MCF 10A (cell line): ENCODE results near the gene TBC1D9. TPM values are rescaled to one million over a fixed set of nuclear protein-coding genes. Genes with fewer than 3 reads are reported as not detected.

Experiments used
- BruUV-seq: library from RNA; stranded (reverse); fragments of 400-500 nt; replicated peaks from 2 replicates; lab custom pipeline; 2021; lab: Mats Ljungman, UMichigan
- CTCF ChIA-PET: fragments of 300-600 bp; sonication (Branson Sonifier 250); formaldehyde crosslinking; extraction: SDS; loops from one replicate; lab custom pipeline; 2021; ENCODE audit warnings: antibody characterized with exemption, inconsistent platforms; lab: Yijun Ruan, JAX
- POLR2A ChIA-PET: fragments of 300-600, 350-650 bp; sonication (Branson Sonifier 250); formaldehyde crosslinking; extraction: SDS; loops from one replicate; lab custom pipeline; 2020; ENCODE audit warnings: antibody characterized with exemption, inconsistent platforms; lab: Yijun Ruan, JAX
- DNase-seq: peaks from one replicate; pipeline ENCODE4 v3.0.0-alpha.2; 2018; ENCODE audit not compliant: unreplicated experiment
- H3K27ac Mint-ChIP-seq: one replicate; pipeline ENCODE4 v1.8.0; 2022; ENCODE audit warnings: mild to moderate bottlenecking, low read depth, mixed read lengths; ENCODE audit not compliant: unreplicated experiment
- H3K27me3 Mint-ChIP-seq: one replicate; pipeline ENCODE4 v1.8.0; 2022; ENCODE audit warnings: mixed read lengths; ENCODE audit not compliant: insufficient read depth, unreplicated experiment
- H3K36me3 Mint-ChIP-seq: one replicate; pipeline ENCODE4 v1.8.0; 2022; ENCODE audit warnings: mild to moderate bottlenecking, moderate library complexity, mixed read lengths; ENCODE audit not compliant: insufficient read depth, unreplicated experiment
- H3K4me1 Mint-ChIP-seq: one replicate; pipeline ENCODE4 v1.8.0; 2022; ENCODE audit warnings: mixed read lengths; ENCODE audit not compliant: insufficient read depth, unreplicated experiment
- H3K4me3 Mint-ChIP-seq: one replicate; pipeline ENCODE4 v1.8.0; 2022; ENCODE audit warnings: mild to moderate bottlenecking, moderate library complexity, mixed read lengths; ENCODE audit not compliant: unreplicated experiment
- H3K9me3 Mint-ChIP-seq: one replicate; pipeline ENCODE4 v1.8.0; 2022; ENCODE audit warnings: mixed read lengths; ENCODE audit not compliant: unreplicated experiment
- intact Hi-C: fragments of 100-400 bp; cut with micrococcal nuclease; formaldehyde crosslinking; loops from 2 replicates; pipeline ENCODE4 v1.14.1; 2022
- total RNA-seq: library from RNA; stranded (reverse); gene quantifications from 2 replicates; pipeline ENCODE4 v1.2.3, GENCODE V29; 2022
- TF ChIP-seq, protein P1 (sequence below): fragments of 200-600 bp; IDR thresholded peaks from one replicate; pipeline ENCODE4 v1.8.0; 2022; ENCODE audit warnings: antibody characterized with exemption, mild to moderate bottlenecking; ENCODE audit not compliant: unreplicated experiment

The TBC1D9 gene
- total RNA-seq, 1 experiment from 2014 or later: 17.4 TPM

DNA sequence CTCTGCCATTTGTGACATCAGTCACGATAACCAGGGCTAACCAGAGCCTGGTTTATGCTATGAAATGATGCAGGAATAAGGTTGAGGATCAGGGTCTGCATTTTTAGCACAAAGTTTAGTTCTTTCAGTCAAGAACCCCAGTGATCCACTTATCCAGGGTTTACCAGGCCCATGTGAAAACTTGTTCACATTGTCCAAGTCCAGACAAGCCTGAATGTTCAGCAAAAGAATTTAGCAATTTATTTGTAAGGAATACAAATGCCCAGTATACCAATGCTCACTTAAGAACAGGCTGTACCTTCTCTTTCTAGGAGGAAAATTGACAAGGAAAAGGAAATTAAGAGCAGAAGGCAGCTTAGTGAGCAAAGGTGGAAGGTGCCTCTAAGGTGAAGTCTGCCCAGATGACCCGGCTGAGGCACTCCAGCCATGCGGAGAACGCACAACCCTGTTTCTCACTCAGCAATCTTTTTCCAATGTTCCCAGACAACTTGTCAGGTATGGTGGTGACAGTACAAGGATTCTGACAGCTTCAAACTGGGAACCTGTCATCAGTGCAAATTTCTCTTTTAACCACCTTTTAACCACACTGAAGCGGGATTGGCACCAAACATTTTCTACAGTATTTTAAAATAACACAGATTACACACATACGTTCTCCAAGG, 54.0 kb downstream of the TBC1D9 start:
- no TSS peak for BruUV-seq
- CTCF ChIA-PET: interaction anchor here (0.9 to 1.5 kb wide), 2 partner anchors 14 to 18 kb away, joined by 4 read pairs; no protein-coding TSS in a partner anchor

GRCh38 chr4:140701071-140701470, 55.1 kb downstream of the TBC1D9 start:
- Mint-ChIP-seq H3K27ac (no peak overlapping the region), H3K36me3 (peaks cover 33% of the 10 kb centered on the region), H3K4me3 (no peak overlapping the region), H3K9me3 (no peaks in the 10 kb centered on the region), H3K27me3 (no peaks in the 10 kb centered on the region), H3K4me1 (peaks cover 9% of the 10 kb centered on the region)
- intact Hi-C loops: no loop called here
- ChIA-PET CTCF (interaction anchor here (0.6 kb wide), 1 partner anchor 647 kb away, joined by 3 read pairs; no protein-coding TSS in a partner anchor), POLR2A (interaction anchor here (0.7 to 1.6 kb wide), 2 partner anchors 10 to 29 kb away, joined by 4 to 5 read pairs; no protein-coding TSS in a partner anchor)
- no peak for DNase-seq
- TF ChIP-seq, protein P1, sequence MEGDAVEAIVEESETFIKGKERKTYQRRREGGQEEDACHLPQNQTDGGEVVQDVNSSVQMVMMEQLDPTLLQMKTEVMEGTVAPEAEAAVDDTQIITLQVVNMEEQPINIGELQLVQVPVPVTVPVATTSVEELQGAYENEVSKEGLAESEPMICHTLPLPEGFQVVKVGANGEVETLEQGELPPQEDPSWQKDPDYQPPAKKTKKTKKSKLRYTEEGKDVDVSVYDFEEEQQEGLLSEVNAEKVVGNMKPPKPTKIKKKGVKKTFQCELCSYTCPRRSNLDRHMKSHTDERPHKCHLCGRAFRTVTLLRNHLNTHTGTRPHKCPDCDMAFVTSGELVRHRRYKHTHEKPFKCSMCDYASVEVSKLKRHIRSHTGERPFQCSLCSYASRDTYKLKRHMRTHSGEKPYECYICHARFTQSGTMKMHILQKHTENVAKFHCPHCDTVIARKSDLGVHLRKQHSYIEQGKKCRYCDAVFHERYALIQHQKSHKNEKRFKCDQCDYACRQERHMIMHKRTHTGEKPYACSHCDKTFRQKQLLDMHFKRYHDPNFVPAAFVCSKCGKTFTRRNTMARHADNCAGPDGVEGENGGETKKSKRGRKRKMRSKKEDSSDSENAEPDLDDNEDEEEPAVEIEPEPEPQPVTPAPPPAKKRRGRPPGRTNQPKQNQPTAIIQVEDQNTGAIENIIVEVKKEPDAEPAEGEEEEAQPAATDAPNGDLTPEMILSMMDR: no peak
- BruUV-seq: no TSS peak

More for the DNA sequence above, 54.0 kb downstream of the TBC1D9 start:
- no peaks in the 10 kb centered on the region for H3K27me3 Mint-ChIP-seq
- peak overlapping the region; percentile 14 for H3K4me3 Mint-ChIP-seq
- H3K27ac Mint-ChIP-seq: peak overlapping the region; percentile 82
- intact Hi-C loops: no loop called here
- peaks cover 13% of the 10 kb centered on the region for H3K4me1 Mint-ChIP-seq
- TF ChIP-seq, protein P1: no peak
- DNase-seq: no peak
- H3K36me3 Mint-ChIP-seq: peaks cover 33% of the 10 kb centered on the region
- no peaks in the 10 kb centered on the region for H3K9me3 Mint-ChIP-seq
- POLR2A ChIA-PET: interaction anchor here (1.3 to 1.8 kb wide), 5 partner anchors 11 to 54 kb away, joined by 3 to 11 read pairs (median 4); partner anchors contain the start of gene TBC1D9

DNA sequence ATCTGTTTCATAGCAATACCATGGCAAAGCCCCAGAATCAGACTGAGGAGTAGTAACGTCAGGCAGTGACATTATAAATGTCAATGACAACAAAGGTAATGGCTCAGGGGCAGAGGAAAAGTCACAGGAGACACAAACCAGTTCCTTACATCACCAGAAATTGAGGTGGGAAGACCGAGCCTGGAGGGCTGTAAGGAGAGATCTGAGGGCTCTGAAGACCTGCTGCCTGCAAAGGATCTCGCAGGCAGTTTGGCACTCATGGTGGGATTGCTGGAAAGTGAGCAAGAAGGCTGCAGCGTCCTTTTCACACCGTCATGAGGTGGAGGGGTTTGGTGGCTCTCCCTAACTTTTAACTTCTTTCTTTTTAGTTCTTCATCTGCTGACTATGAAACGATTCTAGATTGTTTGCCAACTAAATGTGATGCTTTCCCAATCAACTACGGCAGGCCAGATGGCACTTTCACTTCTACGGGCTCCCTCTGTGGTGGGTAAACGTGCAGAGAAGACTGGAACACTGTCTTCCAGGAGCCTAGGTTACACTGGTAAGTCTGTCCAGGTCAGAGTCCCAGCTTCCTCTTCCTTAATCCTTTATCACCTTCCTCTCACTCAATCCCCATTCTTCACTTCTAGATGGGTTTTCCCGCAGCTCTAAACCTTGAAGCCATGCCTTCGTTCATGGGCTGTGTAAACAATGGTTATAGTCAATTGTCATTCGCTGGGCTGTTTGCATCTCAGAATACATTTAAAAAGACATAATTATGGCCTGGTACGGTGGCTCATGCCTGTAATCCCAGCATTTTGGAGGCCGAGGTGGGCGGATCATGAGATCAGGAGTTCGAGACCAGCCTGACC, 58.2 kb downstream of the TBC1D9 start:
- peaks cover 9% of the 10 kb centered on the region for H3K4me1 Mint-ChIP-seq
- no peaks in the 10 kb centered on the region for H3K27me3 Mint-ChIP-seq
- H3K4me3 Mint-ChIP-seq: no peak overlapping the region
- POLR2A ChIA-PET: interaction anchor here (1.4 kb wide), 1 partner anchor 33 kb away, joined by 3 read pairs; no protein-coding TSS in a partner anchor
- intact Hi-C loops: no loop called here
- no TSS peak for BruUV-seq
- TF ChIP-seq, protein P1: no peak
- H3K9me3 Mint-ChIP-seq: no peaks in the 10 kb centered on the region
- DNase-seq: no peak
- H3K36me3 Mint-ChIP-seq: peaks cover 33% of the 10 kb centered on the region
- H3K27ac Mint-ChIP-seq: no peak overlapping the region
- CTCF ChIA-PET: interaction anchor here (0.6 kb wide), 1 partner anchor 449 kb away, joined by 3 read pairs; no protein-coding TSS in a partner anchor

- Mint-ChIP-seq H3K27me3 (no peaks in the 10 kb centered on the region), H3K4me3 (no peak overlapping the region), H3K9me3 (no peaks in the 10 kb centered on the region), H3K36me3 (peaks cover 21% of the 10 kb centered on the region), H3K4me1 (peaks cover 7% of the 10 kb centered on the region), H3K27ac (no peak overlapping the region)
- BruUV-seq: no TSS peak
- ChIA-PET CTCF (interaction anchor here (0.7 kb wide), 1 partner anchor 48 kb away, joined by 3 read pairs; no protein-coding TSS in a partner anchor), POLR2A (interaction anchor here (0.6 kb wide), 1 partner anchor 115 kb away, joined by 3 read pairs; no protein-coding TSS in a partner anchor)
- intact Hi-C loops: no loop called here
- TF ChIP-seq, protein P1: no peak
- no peak for DNase-seq
Observed at GRCh38 chr4:140695483-140695882, 60.7 kb downstream of the TBC1D9 start.
